Adipocyte (in vitro differentiated cells): ENCODE data around the gene ARAP1.

Experiments used
- DNase-seq: peaks from one replicate; pipeline ENCODE4 v3.0.0-alpha.2; 2015; ENCODE audit warnings: low read depth
- H3K27me3 ChIP-seq: replicated peaks from 2 replicates; pipeline ENCODE4 v1.7.0; 2013; ENCODE audit warnings: mild to moderate bottlenecking, low read length, moderate library complexity; ENCODE audit not compliant: control insufficient read depth, insufficient read depth
- H3K36me3 ChIP-seq: 2 replicates; pipeline ENCODE4 v1.7.0; 2013; ENCODE audit warnings: low read length, mild to moderate bottlenecking, moderate library complexity; ENCODE audit not compliant: control insufficient read depth, insufficient read depth, severe bottlenecking
- H3K4me1 ChIP-seq: 2 replicates; pipeline ENCODE4 v1.7.0; 2013; ENCODE audit warnings: mild to moderate bottlenecking, low read length, moderate library complexity; ENCODE audit not compliant: control insufficient read depth, insufficient read depth
- H3K4me3 ChIP-seq: 2 replicates; pipeline ENCODE4 v1.7.0; 2013; ENCODE audit warnings: mild to moderate bottlenecking, low read length, moderate library complexity
- H3K9ac ChIP-seq: 2 replicates; pipeline ENCODE4 v1.7.0; 2013; ENCODE audit warnings: mild to moderate bottlenecking, low read length, moderate library complexity
- H3K9me3 ChIP-seq: 2 replicates; pipeline ENCODE4 v1.7.0; 2013; ENCODE audit warnings: mild to moderate bottlenecking, low read length, moderate library complexity; ENCODE audit not compliant: control insufficient read depth

ARAP1 gene

GRCh38 chr11:72655014-72655413, 97.2 kb downstream of the ARAP1 start:
- Histone ChIP-seq H3K9me3 (no peaks in the 10 kb centered on the region), H3K4me3 (no peak overlapping the region), H3K4me1 (peaks cover 2% of the 10 kb centered on the region), H3K27me3 (peaks cover 75% of the 10 kb centered on the region), H3K36me3 (no peaks in the 10 kb centered on the region), H3K9ac (no peak overlapping the region)
- DNase-seq, result no peak

- peaks cover 2% of the 10 kb centered on the region for H3K4me1 ChIP-seq
- H3K27me3 ChIP-seq, result peaks cover 71% of the 10 kb centered on the region
- no peak overlapping the region for H3K4me3 ChIP-seq
- H3K9ac ChIP-seq, result no peak overlapping the region
- no peaks in the 10 kb centered on the region for H3K36me3 ChIP-seq
- DNase-seq, result no peak
- H3K9me3 ChIP-seq, result no peaks in the 10 kb centered on the region
Measured at GRCh38 chr11:72653649-72654048, 98.6 kb downstream of the ARAP1 start.

- Histone ChIP-seq H3K27me3 (peaks cover 65% of the 10 kb centered on the region), H3K4me1 (peaks cover 2% of the 10 kb centered on the region), H3K9ac (no peak overlapping the region), H3K9me3 (no peaks in the 10 kb centered on the region), H3K36me3 (no peaks in the 10 kb centered on the region), H3K4me3 (no peak overlapping the region)
- DNase-seq, result no peak
Measured at GRCh38 chr11:72652873-72653630, 99.2 kb downstream of the ARAP1 start.

GRCh38 chr11:72652133-72652532, 100.1 kb downstream of the ARAP1 start:
- no peak for DNase-seq
- no peak overlapping the region for H3K4me3 ChIP-seq
- peaks cover 2% of the 10 kb centered on the region for H3K4me1 ChIP-seq
- H3K9me3 ChIP-seq, result no peaks in the 10 kb centered on the region
- H3K9ac ChIP-seq, result no peak overlapping the region
- H3K27me3 ChIP-seq, result peaks cover 59% of the 10 kb centered on the region
- H3K36me3 ChIP-seq, result no peaks in the 10 kb centered on the region

- Histone ChIP-seq H3K4me1 (peaks cover 2% of the 10 kb centered on the region), H3K9me3 (no peaks in the 10 kb centered on the region), H3K9ac (no peak overlapping the region), H3K27me3 (peaks cover 39% of the 10 kb centered on the region), H3K36me3 (no peaks in the 10 kb centered on the region), H3K4me3 (no peak overlapping the region)
- no peak for DNase-seq
Measured at GRCh38 chr11:72649215-72649976, 102.8 kb downstream of the ARAP1 start.

GRCh38 chr11:72648384-72649136, 103.6 kb downstream of the ARAP1 start:
- Histone ChIP-seq H3K27me3 (peaks cover 32% of the 10 kb centered on the region), H3K9ac (no peak overlapping the region)
- no peak for DNase-seq

GRCh38 chr11:72647882-72648281, 104.3 kb downstream of the ARAP1 start:
- Histone ChIP-seq H3K27me3 (peaks cover 26% of the 10 kb centered on the region), H3K9ac (no peak overlapping the region), H3K4me3 (no peak overlapping the region), H3K36me3 (no peaks in the 10 kb centered on the region), H3K4me1 (no peaks in the 10 kb centered on the region), H3K9me3 (no peaks in the 10 kb centered on the region)
- DNase-seq, result no peak

More at GRCh38 chr11:72648384-72649136, 103.6 kb downstream of the ARAP1 start:
- Histone ChIP-seq H3K4me1 (no peaks in the 10 kb centered on the region), H3K4me3 (no peak overlapping the region), H3K9me3 (no peaks in the 10 kb centered on the region), H3K36me3 (no peaks in the 10 kb centered on the region)

- peaks cover 25% of the 10 kb centered on the region for H3K27me3 ChIP-seq
- no peaks in the 10 kb centered on the region for H3K9me3 ChIP-seq
- H3K4me1 ChIP-seq, result no peaks in the 10 kb centered on the region
Measured at GRCh38 chr11:72646472-72646871, 105.7 kb downstream of the ARAP1 start.

GRCh38 chr11:72646024-72646423, 106.2 kb downstream of the ARAP1 start:
- H3K27me3 ChIP-seq, result peaks cover 25% of the 10 kb centered on the region
- H3K4me3 ChIP-seq, result no peak overlapping the region
- no peak overlapping the region for H3K9ac ChIP-seq
- no peaks in the 10 kb centered on the region for H3K9me3 ChIP-seq
- H3K4me1 ChIP-seq, result no peaks in the 10 kb centered on the region
- no peaks in the 10 kb centered on the region for H3K36me3 ChIP-seq
- no peak for DNase-seq

More at GRCh38 chr11:72646472-72646871, 105.7 kb downstream of the ARAP1 start:
- Histone ChIP-seq H3K36me3 (no peaks in the 10 kb centered on the region), H3K4me3 (no peak overlapping the region), H3K9ac (no peak overlapping the region)
- DNase-seq, result no peak

- no peaks in the 10 kb centered on the region for H3K9me3 ChIP-seq
- no peak overlapping the region for H3K4me3 ChIP-seq
- H3K27me3 ChIP-seq, result peaks cover 26% of the 10 kb centered on the region
- no peaks in the 10 kb centered on the region for H3K36me3 ChIP-seq
- no peak overlapping the region for H3K9ac ChIP-seq
- peak; percentile 23 for DNase-seq
- no peaks in the 10 kb centered on the region for H3K4me1 ChIP-seq
Measured at GRCh38 chr11:72643547-72643946, 108.7 kb downstream of the ARAP1 start.
